Mesenchymal stem cell (in vitro differentiated cells and primary cell): ENCODE measurements around the gene KIFBP.

Experiments
- DNase-seq: peaks from one replicate; pipeline ENCODE4 v3.0.0-alpha.2; 2013
- H2AFZ ChIP-seq: one replicate; pipeline ENCODE4 v1.6.1; 2013; ENCODE audit warnings: low read depth, mild to moderate bottlenecking, control low read depth, inconsistent platforms, low read length, moderate library complexity
- H2AK5ac ChIP-seq: 2 replicates; pipeline ENCODE4 v1.6.1; 2013; ENCODE audit warnings: low read length, moderate library complexity, mild to moderate bottlenecking, inconsistent platforms; ENCODE audit not compliant: severe bottlenecking
- H2BK120ac ChIP-seq: one replicate; pipeline ENCODE4 v1.6.1; 2013; ENCODE audit warnings: low read depth, mild to moderate bottlenecking, inconsistent platforms, low read length, moderate library complexity
- H2BK12ac ChIP-seq, 2 experiments: one replicate each; pipeline ENCODE4 v1.6.1; 2013; ENCODE audit warnings: inconsistent platforms in 2 of 2, low read length in 2 of 2, mild to moderate bottlenecking in 2 of 2, moderate library complexity in 2 of 2, control low read depth in 1 of 2
- H2BK15ac ChIP-seq: one replicate; pipeline ENCODE4 v1.6.1; 2013; ENCODE audit warnings: mild to moderate bottlenecking, low read depth, inconsistent platforms; ENCODE audit not compliant: poor library complexity, severe bottlenecking
- H2BK5ac ChIP-seq: 2 replicates; pipeline ENCODE4 v1.6.1; 2013; ENCODE audit warnings: low read depth, mild to moderate bottlenecking, low read length, control low read depth, inconsistent platforms; ENCODE audit not compliant: poor library complexity, severe bottlenecking
- H3K14ac ChIP-seq, 2 experiments: one replicate each; pipeline ENCODE4 v1.6.1; 2013; ENCODE audit warnings: inconsistent platforms in 2 of 2, low read length in 2 of 2, control low read depth in 1 of 2, mild to moderate bottlenecking in 1 of 2, moderate library complexity in 1 of 2
- H3K18ac ChIP-seq, 2 experiments: one replicate each; pipeline ENCODE4 v1.6.1; 2013; ENCODE audit warnings: inconsistent platforms in 2 of 2, low read length in 2 of 2, control low read depth in 1 of 2, low read depth in 1 of 2, mild to moderate bottlenecking in 1 of 2
- H3K23ac ChIP-seq, 2 experiments: one replicate each; pipeline ENCODE4 v1.6.1; 2013; ENCODE audit warnings: inconsistent platforms in 2 of 2, low read length in 2 of 2, mild to moderate bottlenecking in 2 of 2, moderate library complexity in 2 of 2, control low read depth in 1 of 2
- H3K27ac ChIP-seq: 2 replicates; pipeline ENCODE4 v1.5.1; 2013; ENCODE audit warnings: mild to moderate bottlenecking, moderate library complexity, low read length, control low read depth, inconsistent platforms; ENCODE audit not compliant: poor library complexity, severe bottlenecking
- H3K27me3 ChIP-seq, 2 experiments: 2 replicates each; pipeline versions ENCODE4 v1.6.1 to v1.7.0; 2013; ENCODE audit warnings: low read length in 2 of 2, mild to moderate bottlenecking in 2 of 2, moderate library complexity in 2 of 2, control low read depth in 1 of 2, inconsistent platforms in 1 of 2; ENCODE audit not compliant: control insufficient read depth in 1 of 2, insufficient read depth in 1 of 2
- H3K36me3 ChIP-seq, 2 experiments: 2 replicates each; pipeline versions ENCODE4 v1.6.1 to v1.7.0; 2013; ENCODE audit warnings: low read length in 2 of 2, control low read depth in 1 of 2, inconsistent platforms in 1 of 2, low read depth in 1 of 2, mild to moderate bottlenecking in 1 of 2; ENCODE audit not compliant: insufficient read depth in 2 of 2, control insufficient read depth in 1 of 2
- H3K4ac ChIP-seq, 2 experiments: one replicate each; pipeline ENCODE4 v1.6.1; 2013; ENCODE audit warnings: inconsistent platforms in 2 of 2, low read length in 2 of 2, mild to moderate bottlenecking in 2 of 2, moderate library complexity in 2 of 2, control low read depth in 1 of 2, low read depth in 1 of 2
- H3K4me1 ChIP-seq: 2 replicates; pipeline ENCODE4 v1.6.1; 2013; ENCODE audit warnings: low read depth, low read length, control low read depth; ENCODE audit not compliant: control insufficient read depth, insufficient read depth
- H3K4me2 ChIP-seq: 2 replicates; pipeline ENCODE4 v1.6.1; 2013; ENCODE audit warnings: low read length, mild to moderate bottlenecking, inconsistent platforms; ENCODE audit not compliant: poor library complexity, severe bottlenecking
- H3K4me3 ChIP-seq, 2 experiments: 2 replicates each; pipeline versions ENCODE4 v1.5.1 to v1.7.0; 2013; ENCODE audit warnings: low read length in 2 of 2, mild to moderate bottlenecking in 2 of 2, control low read depth in 1 of 2, low read depth in 1 of 2; ENCODE audit not compliant: insufficient read depth in 1 of 2
- H3K79me1 ChIP-seq: replicated peaks from 2 replicates; pipeline ENCODE4 v1.6.1; 2013; ENCODE audit warnings: mild to moderate bottlenecking, control low read depth, low read length, inconsistent platforms; ENCODE audit not compliant: poor library complexity, severe bottlenecking
- H3K9ac ChIP-seq: 2 replicates; pipeline ENCODE4 v1.7.0; 2013; ENCODE audit warnings: mild to moderate bottlenecking, low read length, moderate library complexity
- H3K9me3 ChIP-seq: 2 replicates; pipeline ENCODE4 v1.7.0; 2013; ENCODE audit warnings: mild to moderate bottlenecking, low read length; ENCODE audit not compliant: control insufficient read depth
- H4K8ac ChIP-seq: one replicate; pipeline ENCODE4 v1.6.1; 2013; ENCODE audit warnings: inconsistent platforms, mild to moderate bottlenecking, low read length, moderate library complexity
- H4K91ac ChIP-seq: one replicate; pipeline ENCODE4 v1.6.1; 2013; ENCODE audit warnings: mild to moderate bottlenecking, low read length, inconsistent platforms
- WGBS: methylation state at CpG from one replicate; pipeline ENCODE4 v1.1.7; 2013; ENCODE audit warnings: mixed read lengths; 5-methylcytosine and 5-hydroxymethylcytosine counted together

KIFBP gene

DNA sequence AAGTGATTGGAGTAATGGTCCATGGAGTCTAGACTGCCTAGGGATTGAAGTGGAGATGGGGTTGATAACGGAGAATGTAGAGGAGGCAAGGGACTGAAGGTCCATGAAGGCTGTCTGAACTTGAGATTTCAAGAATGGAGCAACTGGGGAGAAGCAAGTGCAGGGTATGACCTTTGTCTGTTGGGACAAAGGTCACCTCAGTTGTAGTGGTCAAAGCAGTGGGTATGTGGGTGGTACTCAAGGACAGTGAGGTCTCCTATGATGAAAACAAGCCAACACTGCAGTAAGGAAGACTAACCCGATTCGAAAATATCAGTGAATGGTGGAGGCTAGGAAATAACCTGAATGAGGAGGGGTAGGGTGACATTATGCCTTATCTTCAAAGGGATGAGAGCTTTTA is 38.0 kb upstream of the KIFBP start:
- H3K79me1 ChIP-seq = peaks cover 2% of the 10 kb centered on the region
- H3K23ac ChIP-seq = no peak overlapping the region
- no peak overlapping the region for H3K27ac ChIP-seq
- no peak overlapping the region for H3K4ac ChIP-seq
- no peak overlapping the region for H3K9ac ChIP-seq
- no peak overlapping the region for H4K8ac ChIP-seq
- H2AFZ ChIP-seq = no peak overlapping the region
- H3K4me1 ChIP-seq = peaks cover 5% of the 10 kb centered on the region
- H3K4me2 ChIP-seq = no peak overlapping the region
- H3K18ac ChIP-seq = no peak overlapping the region
- H3K4me3 ChIP-seq = no peak overlapping the region
- no peak overlapping the region for H2BK120ac ChIP-seq
- no peak overlapping the region for H2AK5ac ChIP-seq
- H2BK15ac ChIP-seq = no peak overlapping the region
- H2BK5ac ChIP-seq = no peak overlapping the region
- H3K9me3 ChIP-seq = no peaks in the 10 kb centered on the region
- H3K27me3 ChIP-seq = no peaks in the 10 kb centered on the region
- no peak overlapping the region for H3K14ac ChIP-seq
- WGBS = 96% methylated on average over 3 of the region's 3 CpGs
- peaks cover 18 to 63% of the 10 kb centered on the region in 2 experiments for H3K36me3 ChIP-seq
- no peak overlapping the region for H2BK12ac ChIP-seq
- DNase-seq = no peak
- H4K91ac ChIP-seq = no peak overlapping the region

DNA sequence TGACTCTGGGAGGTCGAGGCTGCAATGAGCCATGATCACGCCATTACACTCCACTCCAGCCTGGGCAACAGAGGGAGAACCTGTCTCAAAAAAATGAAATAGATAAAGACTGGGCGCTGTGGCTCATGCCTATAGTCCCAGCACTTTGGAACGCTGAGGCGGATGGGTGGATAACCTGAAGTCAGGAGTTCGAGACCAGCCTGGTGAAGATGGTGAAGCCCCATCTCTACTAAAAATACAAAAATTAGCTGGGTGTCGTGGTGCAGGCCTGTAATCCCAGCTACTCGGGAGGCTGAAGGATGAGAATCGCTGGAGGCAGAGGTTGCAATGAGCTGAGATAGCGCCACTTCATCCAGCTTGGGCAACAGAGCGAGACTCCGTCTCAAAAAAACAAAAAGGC is 33.7 kb upstream of the KIFBP start:
- 94% methylated on average over 10 of the region's 12 CpGs for WGBS
- no peak overlapping the region for H3K23ac ChIP-seq
- H2BK5ac ChIP-seq = no peak overlapping the region
- H2BK12ac ChIP-seq = no peak overlapping the region
- H2BK15ac ChIP-seq = no peak overlapping the region
- H2AFZ ChIP-seq = no peak overlapping the region
- peak overlapping the region; percentile 98 for H3K9ac ChIP-seq
- no peak overlapping the region for H3K18ac ChIP-seq
- no peak for DNase-seq
- peaks cover 5% of the 10 kb centered on the region for H3K4me1 ChIP-seq
- H3K27ac ChIP-seq = no peak overlapping the region
- no peak overlapping the region for H3K14ac ChIP-seq
- H3K4me2 ChIP-seq = no peak overlapping the region
- H3K4ac ChIP-seq = no peak overlapping the region
- no peak overlapping the region for H2BK120ac ChIP-seq
- H3K79me1 ChIP-seq = peaks cover 2% of the 10 kb centered on the region
- peaks cover 5 to 26% of the 10 kb centered on the region in 2 experiments for H3K36me3 ChIP-seq
- H2AK5ac ChIP-seq = no peak overlapping the region
- H3K4me3 ChIP-seq = peak overlapping the region in 1 of 2 experiments; percentile 95
- no peaks in the 10 kb centered on the region for H3K9me3 ChIP-seq
- H4K91ac ChIP-seq = no peak overlapping the region
- H4K8ac ChIP-seq = no peak overlapping the region
- H3K27me3 ChIP-seq = no peaks in the 10 kb centered on the region

DNA sequence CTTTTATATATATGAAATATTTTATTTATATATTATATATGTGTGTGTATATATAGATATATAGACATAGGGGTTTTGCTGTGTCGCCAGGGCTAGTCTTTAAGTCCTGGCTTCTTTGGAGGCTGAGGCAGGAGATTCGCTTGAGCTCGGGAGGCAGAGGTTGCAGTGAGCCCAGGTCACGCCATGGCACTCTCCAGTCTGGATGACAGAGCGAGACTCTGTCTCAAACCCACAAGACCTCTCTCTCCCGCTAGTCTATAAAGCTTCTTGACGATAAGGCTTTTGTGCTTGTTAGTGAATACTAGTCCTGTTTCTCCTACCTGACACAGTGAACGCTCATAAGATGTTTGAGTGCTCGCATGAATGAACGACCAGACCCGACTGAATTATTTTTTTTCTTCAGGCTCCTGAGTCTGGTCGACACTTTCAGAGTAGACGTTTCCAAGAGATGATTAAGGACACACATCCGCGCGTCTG is 33.2 kb upstream of the KIFBP start:
- H3K27me3 ChIP-seq = no peaks in the 10 kb centered on the region
- no peak overlapping the region for H3K4ac ChIP-seq
- peaks cover 5% of the 10 kb centered on the region for H3K4me1 ChIP-seq
- H3K79me1 ChIP-seq = peaks cover 2% of the 10 kb centered on the region
- no peak overlapping the region for H2BK120ac ChIP-seq
- H3K27ac ChIP-seq = peak overlapping the region; percentile 88
- peak overlapping the region; percentile 86 for H3K4me2 ChIP-seq
- H3K4me3 ChIP-seq = peak overlapping the region; percentile 84 to 95
- H4K8ac ChIP-seq = peak overlapping the region; percentile 12
- H2AFZ ChIP-seq = no peak overlapping the region
- peak overlapping the region in 1 of 2 experiments; percentile 15 for H3K14ac ChIP-seq
- H3K23ac ChIP-seq = no peak overlapping the region
- H2BK12ac ChIP-seq = no peak overlapping the region
- H2BK5ac ChIP-seq = no peak overlapping the region
- no peak overlapping the region for H2AK5ac ChIP-seq
- DNase-seq = no peak
- WGBS = 20% methylated on average over 13 of the region's 16 CpGs
- H3K18ac ChIP-seq = peak overlapping the region in 1 of 2 experiments; percentile 52
- H3K36me3 ChIP-seq = peaks cover 3 to 25% of the 10 kb centered on the region in 2 experiments
- H4K91ac ChIP-seq = no peak overlapping the region
- H3K9me3 ChIP-seq = no peaks in the 10 kb centered on the region
- H3K9ac ChIP-seq = peak overlapping the region; percentile 98
- H2BK15ac ChIP-seq = no peak overlapping the region

GRCh38 chr10:68955832-68956532 is 32.6 kb upstream of the KIFBP start, which contains the start of gene DDX21:
TSS of gene DDX21 (plus strand) at chr10:68956170. CDS start at chr10:68956226, 56 bp downstream.
- H3K18ac ChIP-seq = peak within 1 kb of the TSS; percentile 44 to 60
- peak within 1 kb of the TSS; percentile 15 for H2BK5ac ChIP-seq
- peak within 1 kb of the TSS; percentile 88 for H3K27ac ChIP-seq
- H2BK120ac ChIP-seq = peak within 1 kb of the TSS; percentile 52
- peak; percentile 97 for DNase-seq
- no peaks in the 10 kb centered on the region for H3K27me3 ChIP-seq
- no peak within 1 kb of the TSS for H3K23ac ChIP-seq
- H3K4me2 ChIP-seq = peak within 1 kb of the TSS; percentile 86
- H3K4ac ChIP-seq = peak within 1 kb of the TSS; percentile 84 to 88
- H3K9ac ChIP-seq = peak within 1 kb of the TSS; percentile 98
- peak within 1 kb of the TSS in 1 of 2 experiments; percentile 15 for H3K14ac ChIP-seq
- peak within 1 kb of the TSS; percentile 87 for H4K91ac ChIP-seq
- H2AFZ ChIP-seq = peak within 1 kb of the TSS; percentile 83
- H2BK15ac ChIP-seq = no peak within 1 kb of the TSS
- H3K4me1 ChIP-seq = peaks cover 5% of the 10 kb centered on the region
- H2AK5ac ChIP-seq = no peak within 1 kb of the TSS
- peaks cover 3 to 25% of the 10 kb centered on the region in 2 experiments for H3K36me3 ChIP-seq
- no peaks in the 10 kb centered on the region for H3K9me3 ChIP-seq
- under 1% methylated on average over 53 of the region's 53 CpGs for WGBS
- peaks cover 2% of the 10 kb centered on the region for H3K79me1 ChIP-seq
- H2BK12ac ChIP-seq = peak within 1 kb of the TSS in 1 of 2 experiments; percentile 32
- peak within 1 kb of the TSS; percentile 81 for H4K8ac ChIP-seq
- peak within 1 kb of the TSS; percentile 84 to 95 for H3K4me3 ChIP-seq
